ENCODE measurements around the gene CLDN9.

The CLDN9 gene, protein sequence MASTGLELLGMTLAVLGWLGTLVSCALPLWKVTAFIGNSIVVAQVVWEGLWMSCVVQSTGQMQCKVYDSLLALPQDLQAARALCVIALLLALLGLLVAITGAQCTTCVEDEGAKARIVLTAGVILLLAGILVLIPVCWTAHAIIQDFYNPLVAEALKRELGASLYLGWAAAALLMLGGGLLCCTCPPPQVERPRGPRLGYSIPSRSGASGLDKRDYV

GRCh38 chr16:3012828-3013420, at the start of gene CLDN9:
Gene CLDN9, plus strand, starts transcription at chr16:3012923. Its CDS starts 440 bp downstream, at chr16:3013363.
- DNase-seq (ENCODE audit: low spot score), result no peak

DNA sequence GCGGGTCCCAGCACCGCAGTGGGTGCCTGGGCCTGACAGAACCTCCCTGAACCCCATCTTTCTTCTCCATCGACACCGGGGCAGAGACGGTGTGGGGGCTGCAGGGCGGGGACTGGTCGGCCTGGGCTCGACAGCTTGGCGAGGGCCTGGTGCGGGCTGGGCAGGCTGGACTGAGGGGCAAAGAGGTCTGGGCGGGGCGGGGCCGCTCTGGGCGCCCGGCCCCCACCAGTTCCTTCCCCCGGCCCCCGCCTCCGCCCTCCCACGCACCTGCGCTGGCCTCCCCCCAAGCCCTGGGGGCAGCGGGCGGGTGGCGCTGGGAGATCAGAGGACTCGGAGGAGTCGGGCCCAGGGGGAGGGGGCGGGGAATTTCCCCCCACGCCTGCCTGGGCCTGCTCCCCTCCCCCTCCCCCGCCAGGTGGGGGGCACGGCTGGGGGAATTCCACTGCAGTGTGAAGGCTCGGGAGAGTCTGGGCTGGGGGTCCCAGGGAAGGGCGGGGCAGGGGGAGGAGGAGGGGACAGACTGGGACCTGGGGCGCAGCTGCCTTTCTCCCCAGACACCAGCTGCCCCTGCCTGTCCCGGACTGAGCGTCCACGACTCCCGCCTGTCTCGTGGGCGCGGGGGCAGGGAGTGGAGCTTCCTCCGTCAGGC, 49.5 kb upstream of the CLDN9 start:
- DNase-seq (ENCODE audit: low spot score), result no peak

GRCh38 chr16:2963723-2964474, 48.8 kb upstream of the CLDN9 start, which contains the start of gene KREMEN2:
Gene KREMEN2, plus strand, starts transcription at chr16:2964275. Its CDS starts 246 bp downstream, at chr16:2964521.
- DNase-seq (ENCODE audit: low spot score), result no peak

DNA sequence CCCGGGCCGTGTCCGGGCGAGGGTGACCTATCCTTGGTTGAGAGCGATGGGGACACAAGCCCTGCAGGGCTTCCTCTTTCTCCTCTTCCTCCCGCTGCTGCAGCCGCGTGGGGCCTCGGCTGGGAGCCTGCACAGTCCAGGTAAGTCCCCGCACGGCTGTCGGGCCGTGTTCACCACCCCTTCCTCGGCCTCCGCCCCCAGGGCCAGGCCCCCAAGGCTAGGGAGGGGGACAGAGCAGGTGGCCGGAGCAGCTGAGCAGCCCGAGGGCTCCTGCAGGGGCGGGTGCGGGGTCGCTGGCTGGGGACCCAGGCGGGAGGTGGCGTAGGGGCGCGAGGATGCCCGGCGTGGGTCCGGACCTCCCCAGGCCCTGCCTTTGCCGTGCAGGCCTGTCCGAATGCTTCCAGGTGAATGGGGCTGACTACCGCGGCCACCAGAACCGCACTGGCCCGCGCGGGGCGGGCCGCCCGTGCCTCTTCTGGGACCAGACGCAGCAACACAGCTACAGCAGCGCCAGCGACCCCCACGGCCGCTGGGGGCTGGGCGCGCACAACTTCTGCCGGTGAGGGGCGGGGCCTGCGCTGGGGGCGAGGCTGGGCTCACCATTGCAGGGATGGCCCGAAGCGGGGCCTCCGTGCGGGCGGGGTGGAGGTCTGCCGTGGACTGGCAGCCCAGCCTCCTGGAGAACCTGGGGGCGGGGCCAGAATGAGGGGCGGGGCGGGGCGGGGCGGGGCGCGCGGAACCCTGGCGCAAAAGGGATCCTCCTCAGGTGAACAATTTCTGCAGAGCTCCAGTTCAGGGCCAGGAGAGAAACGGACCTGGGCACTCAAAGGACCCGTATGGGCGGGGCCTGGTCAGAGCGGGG, 48.0 kb upstream of the CLDN9 start:
- peak; percentile 50 for DNase-seq (ENCODE audit: low spot score)

DNA sequence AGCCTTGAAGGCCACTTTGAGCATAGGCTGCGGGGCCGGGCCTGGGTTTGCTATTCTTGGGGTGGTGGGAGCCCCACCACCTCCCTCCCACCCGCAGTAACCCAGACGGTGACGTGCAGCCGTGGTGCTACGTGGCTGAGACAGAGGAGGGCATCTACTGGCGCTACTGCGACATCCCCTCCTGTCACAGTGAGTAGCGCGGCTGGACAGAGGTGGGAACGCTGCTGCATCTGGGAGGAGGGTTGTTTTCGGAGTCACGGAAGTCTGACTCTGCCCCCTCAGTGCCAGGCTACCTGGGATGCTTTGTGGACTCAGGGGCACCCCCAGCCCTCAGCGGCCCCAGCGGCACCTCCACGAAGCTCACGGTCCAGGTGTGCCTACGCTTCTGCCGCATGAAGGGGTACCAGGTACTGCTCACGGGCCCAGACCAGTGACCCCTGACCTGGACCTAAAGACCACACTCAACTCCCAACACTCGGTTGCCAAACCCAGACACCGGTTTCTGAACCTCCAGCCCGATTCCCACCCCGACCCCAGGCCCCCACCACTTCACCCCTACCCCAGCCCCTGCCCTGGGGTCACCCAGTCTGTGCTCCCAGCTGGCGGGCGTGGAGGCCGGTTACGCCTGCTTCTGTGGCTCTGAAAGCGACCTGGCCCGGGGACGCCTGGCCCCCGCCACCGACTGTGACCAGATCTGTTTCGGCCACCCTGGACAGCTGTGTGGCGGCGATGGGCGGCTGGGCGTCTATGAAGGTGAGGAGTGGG, 46.5 kb upstream of the CLDN9 start:
- DNase-seq (ENCODE audit: low spot score), result no peak

- no peak for DNase-seq (ENCODE audit: low spot score)
These were observed 45.9 kb upstream of the CLDN9 start for GRCh38 chr16:2966808-2967191.

- no peak for DNase-seq (ENCODE audit: low spot score)
These were observed 45.5 kb upstream of the CLDN9 start for GRCh38 chr16:2967211-2967631.

DNA sequence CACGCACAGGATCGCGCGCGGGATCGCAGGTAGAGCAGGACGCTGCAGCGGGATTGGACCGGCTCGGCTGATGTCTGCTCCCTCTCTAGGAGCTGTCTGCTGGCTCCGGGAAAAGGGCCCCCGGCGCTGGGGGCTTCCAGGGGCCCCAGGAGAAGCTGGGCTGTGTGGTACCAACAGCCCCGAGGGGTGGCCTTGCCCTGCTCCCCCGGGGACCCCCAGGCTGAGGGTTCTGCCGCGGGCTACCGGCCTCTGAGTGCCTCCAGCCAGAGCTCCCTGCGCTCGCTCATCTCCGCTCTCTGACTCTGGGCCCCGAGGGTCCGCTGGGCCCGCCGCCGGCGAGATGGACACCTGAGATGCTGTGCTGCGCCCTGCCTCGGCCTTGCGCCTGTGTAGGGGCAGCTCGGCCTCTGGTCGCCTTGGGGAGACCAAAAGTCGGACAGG, 45.0 kb upstream of the CLDN9 start:
- no peak for DNase-seq (ENCODE audit: low spot score)

GRCh38 chr16:2968368-2968737, 44.4 kb upstream of the CLDN9 start:
- DNase-seq (ENCODE audit: low spot score), result no peak

DNA sequence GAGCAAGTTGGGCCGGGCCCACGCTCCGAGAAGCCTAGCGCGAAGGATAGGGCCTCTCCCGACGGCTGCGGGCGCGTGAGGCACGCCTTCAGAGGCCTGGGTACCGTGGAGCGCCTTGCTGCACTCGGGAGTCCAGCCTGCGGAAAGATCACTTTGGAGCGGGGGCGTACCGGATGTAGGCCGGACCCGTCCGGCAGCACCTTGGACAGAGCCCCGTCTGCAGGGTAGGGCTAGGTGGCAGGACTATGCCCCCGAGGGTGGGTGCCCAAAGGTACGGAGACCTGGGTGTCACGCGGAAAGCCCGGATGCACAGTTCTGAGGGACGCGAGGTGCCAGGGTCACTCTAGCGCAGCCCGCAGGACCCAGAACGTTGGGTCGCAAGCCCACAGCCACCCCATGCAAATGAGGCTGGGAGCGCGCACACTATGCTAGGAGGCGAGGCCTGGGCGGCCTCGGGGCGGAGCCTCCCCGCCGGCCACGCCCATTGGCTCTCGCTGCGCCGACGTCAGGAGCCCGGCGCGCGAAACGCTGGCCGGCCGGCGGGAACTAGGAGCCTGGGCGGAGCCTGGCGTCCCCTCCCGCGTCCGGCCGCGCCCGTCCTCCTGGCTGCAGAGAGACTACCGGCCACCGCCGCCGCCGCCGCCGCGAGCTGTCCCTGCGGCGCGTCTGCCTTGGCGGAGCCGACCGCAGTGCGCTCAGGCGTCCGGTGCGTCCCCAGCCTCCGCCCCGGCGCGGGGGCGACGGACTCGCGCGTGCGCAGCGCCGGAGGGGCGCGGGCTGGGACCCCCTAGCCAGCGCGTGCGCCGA, 43.8 kb upstream of the CLDN9 start, which contains the start of gene PAQR4:
Gene PAQR4 (plus strand): TSS at position 611 of the 807 bp plus-strand sequence. CDS start 327 bp downstream, outside the sequence.
- peak; percentile 68 for DNase-seq (ENCODE audit: low spot score)

- DNase-seq (ENCODE audit: low spot score), result peak; percentile 43
These were observed 42.9 kb upstream of the CLDN9 start for GRCh38 chr16:2969545-2970521.

DNA sequence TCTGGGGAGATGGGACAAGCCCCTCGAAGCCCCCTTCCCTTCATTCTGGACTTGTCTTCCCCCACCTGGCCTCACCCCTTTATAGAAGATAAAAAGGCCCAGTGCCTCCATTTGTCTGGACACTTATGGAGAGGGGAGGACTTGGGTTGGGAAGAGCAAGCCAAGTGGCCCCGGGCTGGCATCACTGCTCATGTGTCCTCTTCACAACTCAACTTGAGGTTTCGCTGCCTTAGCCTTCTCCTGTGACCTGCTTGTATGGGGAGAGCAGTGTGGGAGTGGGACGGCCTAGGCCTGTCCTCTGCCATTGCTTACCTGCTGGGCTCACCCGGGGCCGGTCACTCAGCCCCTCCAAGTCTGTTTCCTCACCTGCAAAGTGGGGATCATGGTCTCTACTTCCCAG, 42.2 kb upstream of the CLDN9 start:
- no peak for DNase-seq (ENCODE audit: low spot score)

DNA sequence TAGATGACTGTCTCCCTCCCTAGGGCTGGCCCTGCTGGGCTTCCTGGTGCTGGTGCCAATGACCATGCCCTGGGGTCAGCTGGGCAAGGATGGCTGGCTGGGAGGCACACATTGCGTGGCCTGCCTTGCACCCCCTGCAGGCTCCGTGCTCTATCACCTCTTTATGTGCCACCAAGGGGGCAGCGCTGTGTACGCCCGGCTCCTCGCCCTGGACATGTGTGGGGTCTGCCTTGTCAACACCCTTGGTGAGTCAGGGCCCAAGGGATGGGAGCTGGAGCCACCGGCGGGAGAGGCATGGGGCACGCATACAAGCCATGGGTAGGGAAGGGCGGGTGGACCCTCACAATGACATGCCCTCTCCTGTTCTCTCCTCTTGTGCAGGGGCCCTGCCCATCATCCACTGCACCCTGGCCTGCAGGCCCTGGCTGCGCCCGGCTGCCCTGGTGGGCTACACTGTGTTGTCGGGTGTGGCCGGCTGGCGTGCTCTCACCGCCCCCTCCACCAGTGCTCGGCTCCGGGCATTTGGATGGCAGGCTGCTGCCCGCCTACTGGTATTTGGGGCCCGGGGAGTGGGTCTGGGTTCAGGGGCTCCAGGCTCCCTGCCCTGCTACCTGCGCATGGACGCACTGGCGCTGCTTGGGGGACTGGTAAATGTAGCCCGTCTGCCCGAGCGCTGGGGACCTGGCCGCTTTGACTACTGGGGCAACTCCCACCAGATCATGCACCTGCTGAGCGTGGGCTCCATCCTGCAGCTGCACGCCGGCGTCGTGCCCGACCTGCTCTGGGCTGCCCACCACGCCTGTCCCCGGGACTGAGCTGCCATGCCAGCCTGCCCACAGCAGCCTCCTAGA, 41.4 kb upstream of the CLDN9 start:
- no peak for DNase-seq (ENCODE audit: low spot score)

DNA sequence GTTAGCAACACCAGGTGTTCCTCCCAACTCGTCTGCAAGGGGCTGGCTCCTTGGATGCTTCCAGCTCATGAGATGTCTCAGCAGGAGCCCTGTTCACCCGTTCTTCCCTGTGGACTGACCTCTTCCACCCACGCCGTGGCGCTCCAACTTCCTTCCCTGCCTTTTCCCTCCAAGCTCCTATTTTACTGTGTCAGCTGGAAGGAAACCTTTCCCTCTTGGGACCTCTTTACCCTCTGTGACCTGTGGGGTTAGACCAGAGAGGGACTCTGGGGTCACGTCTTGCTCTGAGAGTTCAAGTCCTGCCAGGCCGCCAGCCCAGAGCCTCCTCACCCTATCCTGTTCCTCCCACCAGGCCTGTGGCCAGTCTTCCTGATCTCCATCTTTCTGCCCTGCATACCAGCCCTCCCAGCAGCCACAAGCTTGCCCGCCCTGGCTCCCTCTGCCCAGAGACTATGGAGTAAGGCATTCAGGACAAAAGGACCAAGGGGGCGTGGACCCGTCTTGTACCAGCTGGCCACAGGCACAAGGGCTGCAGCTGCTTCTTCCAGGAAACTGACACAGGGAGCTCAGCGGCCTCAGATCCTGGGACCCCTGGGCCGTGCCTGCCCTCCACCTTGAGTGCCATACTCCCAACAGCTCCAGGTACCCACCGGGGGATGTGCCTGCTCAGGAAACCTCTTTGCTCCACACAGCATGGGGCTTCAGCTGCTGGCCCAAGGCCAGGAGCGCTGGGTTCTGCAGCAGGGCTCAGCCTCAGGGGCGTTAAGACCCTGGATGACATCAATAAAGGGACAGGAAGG, 40.5 kb upstream of the CLDN9 start:
- no peak for DNase-seq (ENCODE audit: low spot score)

- no peak for DNase-seq (ENCODE audit: low spot score)
These were observed 39.6 kb upstream of the CLDN9 start for GRCh38 chr16:2973093-2973492.

DNA sequence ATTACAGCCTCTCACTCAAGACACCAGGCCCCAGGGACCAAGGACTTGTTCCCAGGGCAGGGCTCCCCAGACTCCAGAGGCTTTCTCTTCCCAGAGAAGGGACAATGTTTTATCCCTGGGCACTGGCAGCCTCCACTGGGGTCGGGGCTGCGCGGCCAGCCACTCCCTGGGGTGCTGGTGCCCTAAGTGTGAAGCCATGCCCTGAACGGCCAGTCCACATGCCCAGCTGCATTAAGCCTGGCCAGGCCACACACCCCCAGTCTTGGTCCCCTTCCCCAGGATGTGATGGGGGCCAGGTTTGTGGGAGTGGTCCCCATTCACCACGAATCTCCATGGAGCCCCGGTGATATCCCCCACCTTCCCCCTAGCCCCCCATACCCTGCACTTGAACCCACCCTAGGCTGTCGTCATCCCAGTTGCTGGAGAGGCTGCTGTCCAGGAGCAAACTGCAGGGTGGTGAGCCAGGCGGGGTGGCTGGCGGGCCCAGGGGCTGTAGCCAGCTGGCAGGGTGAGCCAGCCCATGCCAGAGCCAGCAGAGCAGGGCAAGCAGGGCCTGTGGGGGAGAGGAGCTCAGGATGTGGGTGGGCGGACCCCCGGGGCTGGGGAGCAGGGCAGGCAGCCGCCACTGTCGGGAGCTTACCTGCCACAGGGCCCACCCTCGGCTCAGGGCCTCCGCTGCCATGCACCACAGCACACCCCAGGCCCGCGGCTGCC, 39.0 kb upstream of the CLDN9 start:
- DNase-seq (ENCODE audit: low spot score), result no peak
